Panc1 (cell line): ENCODE data around the gene APOB. TPM values are rescaled to one million over a fixed set of nuclear protein-coding genes. Genes with fewer than 3 reads are reported as not detected.

Experiments used
- ATAC-seq: fragments of 200-7000 bp; cut with Tn5 transposase; 2 replicates; pipeline ENCODE4 v1.9.1; 2020; ENCODE audit warnings: mild to moderate bottlenecking, moderate library complexity
- BruUV-seq: library from RNA; stranded (reverse); fragments of 400-500 nt; replicated peaks from 2 replicates; lab custom pipeline; 2021; lab: Mats Ljungman, UMichigan
- CTCF ChIA-PET: fragments of 300-600 bp; sonication (Branson Sonifier 250); formaldehyde crosslinking; loops from one replicate; lab custom pipeline; 2022; ENCODE audit warnings: antibody characterized with exemption; lab: Charles Lee
- POLR2A ChIA-PET: fragments of 300-600 bp; sonication (Branson Sonifier 250); formaldehyde crosslinking; loops from one replicate; lab custom pipeline; 2022; ENCODE audit warnings: antibody characterized with exemption; lab: Charles Lee
- DNase-seq: peaks from one replicate; pipeline ENCODE4 v3.0.0-alpha.2; 2010; ENCODE audit warnings: low read depth, low spot score
- H3K27ac ChIP-seq: 2 replicates; pipeline ENCODE4 v1.5.1; 2011; ENCODE audit warnings: mild to moderate bottlenecking, low read length, inconsistent platforms
- H3K27me3 ChIP-seq: fragments of 200-500 bp; sonication (Bioruptor generic); 2 replicates; pipeline ENCODE4 v1.6.0; 2014; ENCODE audit warnings: low read length, inconsistent platforms; ENCODE audit not compliant: control insufficient read depth, insufficient read depth
- H3K36me3 ChIP-seq: fragments of 200-500 bp; sonication (Bioruptor generic); 2 replicates; pipeline ENCODE4 v1.5.1; 2014; ENCODE audit warnings: inconsistent platforms, mild to moderate bottlenecking, low read length, moderate library complexity; ENCODE audit not compliant: control insufficient read depth, insufficient read depth
- H3K4me1 ChIP-seq: 2 replicates; pipeline ENCODE4 v1.5.1; 2011; ENCODE audit warnings: inconsistent platforms, mild to moderate bottlenecking, low read length, moderate library complexity; ENCODE audit not compliant: control insufficient read depth, insufficient read depth
- H3K4me3 ChIP-seq, 2 experiments: 2 replicates each; pipeline ENCODE4 v1.5.1; 2011 to 2012; ENCODE audit warnings: low read depth in 2 of 2, low read length in 2 of 2, mild to moderate bottlenecking in 2 of 2, inconsistent platforms in 1 of 2, moderate library complexity in 1 of 2
- H3K9me3 ChIP-seq: fragments of 200-500 bp; sonication (Bioruptor generic); 2 replicates; pipeline ENCODE4 v1.5.1; 2014; ENCODE audit warnings: low read depth, mild to moderate bottlenecking, inconsistent platforms, low read length, moderate library complexity; ENCODE audit not compliant: control insufficient read depth, insufficient read depth
- CTCF ChIP-seq: fragments of 450-650 bp; IDR thresholded peaks from 2 replicates; pipeline ENCODE4 v1.5.1; 2017; ENCODE audit warnings: mild to moderate bottlenecking
- POLR2AphosphoS5 ChIP-seq: IDR thresholded peaks from 2 replicates; pipeline ENCODE4 v1.6.1; 2012; ENCODE audit warnings: mild to moderate bottlenecking, low read depth, low read length, moderate library complexity
- SIN3A ChIP-seq: IDR thresholded peaks from 2 replicates; pipeline ENCODE4 v1.6.1; 2012; ENCODE audit warnings: low read depth, mild to moderate bottlenecking, low read length, moderate library complexity, borderline replicate concordance; ENCODE audit not compliant: insufficient read depth
- TCF7L2 ChIP-seq: IDR thresholded peaks from 2 replicates; pipeline ENCODE4 v1.6.1; 2011; ENCODE audit warnings: mild to moderate bottlenecking, low read depth, low read length, inconsistent platforms
- in situ Hi-C: cut with HindIII; loops from 2 replicates; pipeline ENCODE4 v1.10.0; 2016; ENCODE audit warnings: low sequenced_read_pairs, low pct_unique_long_range_greater_than_20kb
- intact Hi-C: fragments of 100-400 bp; cut with micrococcal nuclease; formaldehyde crosslinking; loops from one replicate; pipeline ENCODE4 v1.10.0; 2022; ENCODE audit not compliant: unreplicated experiment
- total RNA-seq: library from RNA; stranded (reverse); gene quantifications from one replicate; pipeline ENCODE4 v1.2.1, GENCODE V29; 2021; ENCODE audit not compliant: unreplicated experiment
- TF ChIP-seq, protein P1 (sequence below), 2 experiments: IDR thresholded peaks; 2 replicates each; pipeline ENCODE4 v1.6.1; 2011 to 2012; ENCODE audit warnings: low read depth in 2 of 2, control low read depth in 1 of 2, low read length in 1 of 2, mild to moderate bottlenecking in 1 of 2, moderate library complexity in 1 of 2; ENCODE audit not compliant: insufficient read depth in 1 of 2

The APOB gene
- total RNA-seq, 1 experiment from 2014 or later = 1.2 TPM

GRCh38 chr2:21028021-21028947, 15.6 kb downstream of the APOB start:
- no TSS peak for BruUV-seq

GRCh38 chr2:21026479-21027282, 17.2 kb downstream of the APOB start:
- POLR2A ChIA-PET = no interaction called here
- intact Hi-C loops = loop anchor here (5.0 to 10.0 kb wide), 2 partner anchors 242 to 364 kb away; no protein-coding TSS in a partner anchor

More at GRCh38 chr2:21028021-21028947, 15.6 kb downstream of the APOB start:
- in situ Hi-C loops = no loop called here
- DNase-seq (no peak), ATAC-seq (no peak)
- Histone ChIP-seq H3K27ac (no peak overlapping the region), H3K4me3 (no peak overlapping the region), H3K36me3 (no peaks in the 10 kb centered on the region), H3K9me3 (no peaks in the 10 kb centered on the region), H3K4me1 (no peaks in the 10 kb centered on the region), H3K27me3 (peaks cover 9% of the 10 kb centered on the region; the same call in 1 of the 2 replicates)
- ChIA-PET POLR2A (interaction anchor here (0.6 kb wide), 1 partner anchor 13 kb away, joined by 3 read pairs; no protein-coding TSS in a partner anchor), CTCF (interaction anchor here (0.9 to 1.0 kb wide), 2 partner anchors 247 to 363 kb away, joined by 3 read pairs; no protein-coding TSS in a partner anchor)
- intact Hi-C loops = loop anchor here (5.0 to 10.0 kb wide), 2 partner anchors 243 to 366 kb away; no protein-coding TSS in a partner anchor
- TF ChIP-seq TCF7L2 (no peak), CTCF (no peak)

More at GRCh38 chr2:21026479-21027282, 17.2 kb downstream of the APOB start:
- DNase-seq = no peak
- no peak for ATAC-seq
- CTCF ChIA-PET = interaction anchor here (0.6 to 1.0 kb wide), 4 partner anchors 11 to 365 kb away, joined by 3 read pairs; no protein-coding TSS in a partner anchor
- Histone ChIP-seq H3K4me1 (no peaks in the 10 kb centered on the region), H3K27me3 (peaks cover 15% of the 10 kb centered on the region), H3K36me3 (no peaks in the 10 kb centered on the region), H3K27ac (no peak overlapping the region), H3K4me3 (no peak overlapping the region), H3K9me3 (no peaks in the 10 kb centered on the region)
- in situ Hi-C loops = no loop called here
- TF ChIP-seq, protein P1, sequence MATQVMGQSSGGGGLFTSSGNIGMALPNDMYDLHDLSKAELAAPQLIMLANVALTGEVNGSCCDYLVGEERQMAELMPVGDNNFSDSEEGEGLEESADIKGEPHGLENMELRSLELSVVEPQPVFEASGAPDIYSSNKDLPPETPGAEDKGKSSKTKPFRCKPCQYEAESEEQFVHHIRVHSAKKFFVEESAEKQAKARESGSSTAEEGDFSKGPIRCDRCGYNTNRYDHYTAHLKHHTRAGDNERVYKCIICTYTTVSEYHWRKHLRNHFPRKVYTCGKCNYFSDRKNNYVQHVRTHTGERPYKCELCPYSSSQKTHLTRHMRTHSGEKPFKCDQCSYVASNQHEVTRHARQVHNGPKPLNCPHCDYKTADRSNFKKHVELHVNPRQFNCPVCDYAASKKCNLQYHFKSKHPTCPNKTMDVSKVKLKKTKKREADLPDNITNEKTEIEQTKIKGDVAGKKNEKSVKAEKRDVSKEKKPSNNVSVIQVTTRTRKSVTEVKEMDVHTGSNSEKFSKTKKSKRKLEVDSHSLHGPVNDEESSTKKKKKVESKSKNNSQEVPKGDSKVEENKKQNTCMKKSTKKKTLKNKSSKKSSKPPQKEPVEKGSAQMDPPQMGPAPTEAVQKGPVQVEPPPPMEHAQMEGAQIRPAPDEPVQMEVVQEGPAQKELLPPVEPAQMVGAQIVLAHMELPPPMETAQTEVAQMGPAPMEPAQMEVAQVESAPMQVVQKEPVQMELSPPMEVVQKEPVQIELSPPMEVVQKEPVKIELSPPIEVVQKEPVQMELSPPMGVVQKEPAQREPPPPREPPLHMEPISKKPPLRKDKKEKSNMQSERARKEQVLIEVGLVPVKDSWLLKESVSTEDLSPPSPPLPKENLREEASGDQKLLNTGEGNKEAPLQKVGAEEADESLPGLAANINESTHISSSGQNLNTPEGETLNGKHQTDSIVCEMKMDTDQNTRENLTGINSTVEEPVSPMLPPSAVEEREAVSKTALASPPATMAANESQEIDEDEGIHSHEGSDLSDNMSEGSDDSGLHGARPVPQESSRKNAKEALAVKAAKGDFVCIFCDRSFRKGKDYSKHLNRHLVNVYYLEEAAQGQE (IDR thresholded peaks at IDR 0.05; ENCODE audit: insufficient read depth in 1 of 2, low read depth in 2 of 2, low read length in 1 of 2) = no peak
- TF ChIP-seq POLR2AphosphoS5 = no peak
- no peak for TF ChIP-seq TCF7L2
- TF ChIP-seq CTCF = no peak
- TF ChIP-seq SIN3A = no peak
- no TSS peak for BruUV-seq
